HFFc6 (cell line): Measurements from ENCODE around the gene ARHGEF16. TPM values are rescaled to one million over a fixed set of nuclear protein-coding genes. Genes with fewer than 3 reads are reported as not detected.

Experiments used
- DNase-seq: peaks from one replicate; pipeline ENCODE4 v3.0.0-alpha.2; 2018
- H3K27ac Mint-ChIP-seq: 2 replicates; pipeline ENCODE4 v1.8.0; 2020; ENCODE audit warnings: mild to moderate bottlenecking, mixed read lengths
- H3K27me3 Mint-ChIP-seq: 2 replicates; pipeline ENCODE4 v1.8.0; 2021; ENCODE audit warnings: mild to moderate bottlenecking, moderate library complexity, mixed read lengths; ENCODE audit not compliant: insufficient read depth
- H3K36me3 Mint-ChIP-seq: 2 replicates; pipeline ENCODE4 v1.8.0; 2021; ENCODE audit warnings: low read depth, mixed read lengths
- H3K4me1 Mint-ChIP-seq: 2 replicates; pipeline ENCODE4 v1.8.0; 2020; ENCODE audit warnings: low read depth, mixed read lengths
- H3K4me3 Mint-ChIP-seq: 2 replicates; pipeline ENCODE4 v1.8.0; 2020; ENCODE audit warnings: mild to moderate bottlenecking, moderate library complexity, mixed read lengths
- H3K9me3 Mint-ChIP-seq: 2 replicates; pipeline ENCODE4 v1.8.0; 2020; ENCODE audit warnings: mild to moderate bottlenecking, mixed read lengths
- CTCF ChIP-seq: fragments of 200-600 bp; sonication (generic); IDR thresholded peaks from 2 replicates; pipeline ENCODE4 v1.5.0; 2021; ENCODE audit warnings: antibody characterized with exemption, mild to moderate bottlenecking
- total RNA-seq, 6 experiments: library from RNA; stranded (reverse); fragmentation: NEBNext Ultra II Directional; extraction: Animal tissue kit (Norgen Biotek cat#: 25700); gene quantifications; 2 replicates in 1 of 6; 3 replicates in 5 of 6; pipeline ENCODE4 v1.2.3, GENCODE V29; 2021

The ARHGEF16 gene
- total RNA-seq, 6 experiments from 2014 or later, result 0.08 to 0.18 (median 0.17) TPM; not detected in 3

- H3K4me3 Mint-ChIP-seq, result no peak overlapping the region
- H3K9me3 Mint-ChIP-seq, result no peaks in the 10 kb centered on the region
- DNase-seq, result no peak
- no peaks in the 10 kb centered on the region for H3K4me1 Mint-ChIP-seq
- no peak for TF ChIP-seq CTCF
- H3K27me3 Mint-ChIP-seq, result peaks cover 2% of the 10 kb centered on the region; the same call in 1 of the 2 replicates
- no peaks in the 10 kb centered on the region for H3K36me3 Mint-ChIP-seq
- H3K27ac Mint-ChIP-seq, result no peak overlapping the region
Measured at GRCh38 chr1:3481836-3482375, 27.4 kb downstream of the ARHGEF16 start.

- Mint-ChIP-seq H3K9me3 (no peaks in the 10 kb centered on the region), H3K27ac (no peak overlapping the region), H3K4me3 (no peak overlapping the region), H3K27me3 (peaks cover 2% of the 10 kb centered on the region; the same call in 1 of the 2 replicates), H3K4me1 (no peaks in the 10 kb centered on the region), H3K36me3 (no peaks in the 10 kb centered on the region)
- peak; percentile 66 for TF ChIP-seq CTCF
- peak; percentile 30 for DNase-seq
Measured at GRCh38 chr1:3482378-3482849, 27.9 kb downstream of the ARHGEF16 start.

- peaks cover 4% of the 10 kb centered on the region; the same call in 1 of the 2 replicates for H3K36me3 Mint-ChIP-seq
- no peak overlapping the region for H3K4me3 Mint-ChIP-seq
- H3K9me3 Mint-ChIP-seq, result peaks cover 5% of the 10 kb centered on the region; the same call in 1 of the 2 replicates
- peaks cover 2% of the 10 kb centered on the region; the same call in 1 of the 2 replicates for H3K27me3 Mint-ChIP-seq
- DNase-seq, result no peak
- TF ChIP-seq CTCF, result no peak
- H3K4me1 Mint-ChIP-seq, result no peaks in the 10 kb centered on the region
- no peak overlapping the region for H3K27ac Mint-ChIP-seq
Measured at GRCh38 chr1:3483380-3483779, 28.9 kb downstream of the ARHGEF16 start.

- no peak overlapping the region for H3K4me3 Mint-ChIP-seq
- TF ChIP-seq CTCF, result peak; percentile 84
Measured at GRCh38 chr1:3483801-3484444, 29.5 kb downstream of the ARHGEF16 start.

GRCh38 chr1:3485016-3485415, 30.6 kb downstream of the ARHGEF16 start:
- peaks cover 2% of the 10 kb centered on the region for H3K27me3 Mint-ChIP-seq
- TF ChIP-seq CTCF, result no peak
- H3K27ac Mint-ChIP-seq, result no peak overlapping the region
- no peaks in the 10 kb centered on the region for H3K4me1 Mint-ChIP-seq
- H3K36me3 Mint-ChIP-seq, result peaks cover 12% of the 10 kb centered on the region
- H3K4me3 Mint-ChIP-seq, result no peak overlapping the region
- DNase-seq, result no peak
- H3K9me3 Mint-ChIP-seq, result peaks cover 13% of the 10 kb centered on the region

More at GRCh38 chr1:3483801-3484444, 29.5 kb downstream of the ARHGEF16 start:
- Mint-ChIP-seq H3K9me3 (peaks cover 10% of the 10 kb centered on the region), H3K4me1 (no peaks in the 10 kb centered on the region), H3K27me3 (peaks cover 2% of the 10 kb centered on the region), H3K36me3 (peaks cover 9% of the 10 kb centered on the region), H3K27ac (no peak overlapping the region)
- no peak for DNase-seq
